HCEC 1CT (cell line): Measurements from ENCODE around the gene EVX2.
A peak's percentile ranks its signal among the peaks of the same experiment; 100 is the strongest.

Source experiments
- DNase-seq: peaks from one replicate; pipeline ENCODE4 v3.0.0-alpha.2; 2017

The EVX2 gene

DNA sequence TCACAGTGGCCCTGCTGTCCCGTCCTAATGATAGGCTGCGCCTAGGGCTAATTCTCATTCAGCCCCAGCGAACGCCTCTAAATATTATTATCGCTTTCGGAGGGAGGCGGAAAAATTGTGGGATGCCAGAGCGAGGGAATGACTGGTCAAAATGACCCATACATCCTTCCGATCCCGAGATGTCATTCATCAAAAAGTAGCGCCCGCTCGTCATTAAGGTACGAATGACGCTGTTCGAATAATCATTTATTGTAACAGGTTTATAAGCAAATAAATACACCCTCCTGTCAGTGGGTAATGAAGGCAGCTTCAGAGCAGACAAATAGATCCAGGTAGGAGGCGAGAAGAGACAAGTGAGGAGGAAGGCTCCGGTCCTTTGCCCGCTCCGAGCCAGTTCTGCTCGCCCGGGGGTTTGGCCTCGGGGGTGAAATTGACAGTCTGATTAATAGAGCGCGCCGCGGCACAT lies at the start of gene EVX2:
Gene EVX2, minus strand, starts transcription at position 167 of the 466 bp plus-strand sequence. CDS start 186 bp downstream, outside the sequence.
- DNase-seq: no peak

DNA sequence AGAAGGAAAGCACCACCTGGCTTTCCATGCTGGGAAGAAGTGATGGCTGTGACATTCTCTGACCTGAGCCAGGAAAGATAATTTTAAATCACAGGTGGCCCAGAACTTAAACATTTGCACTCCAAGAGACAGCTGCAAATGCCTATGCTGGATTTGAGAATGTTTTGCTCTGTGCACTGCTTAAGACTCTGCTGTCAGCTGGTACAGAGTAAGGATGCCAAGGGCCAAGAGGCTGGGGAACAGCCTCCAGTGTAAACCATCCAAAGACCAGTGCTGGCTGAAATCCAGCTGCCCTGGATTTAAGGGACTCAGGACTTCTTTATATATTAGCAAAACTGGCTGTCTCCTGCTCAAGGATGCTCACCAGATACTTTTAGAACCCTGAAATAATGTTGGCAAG lies 49.6 kb upstream of the EVX2 start:
- no peak for DNase-seq

DNA sequence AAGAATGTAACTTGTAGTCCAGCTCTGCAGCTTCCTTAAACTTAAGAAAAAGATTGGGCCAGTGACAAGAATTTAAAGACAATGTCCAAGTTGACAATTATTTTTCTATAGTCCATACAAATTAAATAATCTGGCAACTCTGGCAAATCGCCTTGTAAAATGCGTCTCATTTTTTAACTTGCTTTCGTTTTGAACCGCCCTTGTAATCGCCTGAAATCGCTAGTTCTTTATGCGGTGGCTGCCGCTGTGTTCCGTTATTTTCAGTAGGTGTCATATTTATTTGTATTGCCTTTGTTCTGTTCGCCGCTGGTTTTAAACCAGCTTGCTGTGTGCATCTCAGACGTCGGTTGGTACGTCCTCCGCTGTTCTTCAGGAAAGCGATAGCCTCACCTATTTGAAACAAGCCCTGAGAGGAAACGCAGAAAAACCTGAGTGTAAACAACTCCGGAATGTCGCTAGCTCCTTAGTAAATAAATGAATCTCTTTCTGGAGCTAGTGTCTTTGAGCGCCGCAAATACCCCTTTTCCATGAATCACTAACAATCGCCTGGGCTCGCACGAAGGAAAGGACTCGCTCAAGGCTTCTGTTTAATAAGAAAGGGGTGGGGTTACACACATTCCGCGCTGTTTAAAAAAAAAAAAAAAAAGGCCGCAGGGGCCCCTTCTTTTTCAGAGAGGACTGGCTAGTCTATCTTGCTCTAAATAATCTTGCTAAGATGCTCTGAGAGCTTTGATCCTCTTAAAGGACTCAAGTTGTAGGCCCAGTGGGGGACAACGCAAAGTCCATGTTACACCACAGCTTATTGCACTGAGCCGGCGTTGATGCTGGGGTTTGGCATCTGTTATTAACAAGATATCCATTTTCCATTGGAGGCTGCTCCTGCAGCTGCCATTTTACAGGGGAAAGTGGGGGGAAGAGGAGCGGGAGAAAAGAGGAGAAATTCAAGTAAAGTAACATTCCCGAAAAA lies 48.7 kb upstream of the EVX2 start:
- DNase-seq: peak; percentile 40

DNA sequence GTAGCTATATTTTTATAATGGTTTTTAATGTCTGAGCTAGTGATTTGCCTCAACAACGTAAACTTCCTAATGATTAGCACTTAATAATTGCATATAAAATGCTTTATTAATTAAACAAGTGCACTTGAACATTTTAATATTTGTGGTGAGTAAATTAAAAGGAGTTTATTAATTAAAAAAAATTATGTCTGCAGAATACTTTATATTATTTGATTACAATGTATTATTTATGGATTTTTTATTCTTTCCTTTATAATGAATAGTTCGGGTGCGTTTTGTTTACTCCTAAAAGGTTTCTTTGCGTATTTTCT lies 48.0 kb upstream of the EVX2 start:
- no peak for DNase-seq

DNA sequence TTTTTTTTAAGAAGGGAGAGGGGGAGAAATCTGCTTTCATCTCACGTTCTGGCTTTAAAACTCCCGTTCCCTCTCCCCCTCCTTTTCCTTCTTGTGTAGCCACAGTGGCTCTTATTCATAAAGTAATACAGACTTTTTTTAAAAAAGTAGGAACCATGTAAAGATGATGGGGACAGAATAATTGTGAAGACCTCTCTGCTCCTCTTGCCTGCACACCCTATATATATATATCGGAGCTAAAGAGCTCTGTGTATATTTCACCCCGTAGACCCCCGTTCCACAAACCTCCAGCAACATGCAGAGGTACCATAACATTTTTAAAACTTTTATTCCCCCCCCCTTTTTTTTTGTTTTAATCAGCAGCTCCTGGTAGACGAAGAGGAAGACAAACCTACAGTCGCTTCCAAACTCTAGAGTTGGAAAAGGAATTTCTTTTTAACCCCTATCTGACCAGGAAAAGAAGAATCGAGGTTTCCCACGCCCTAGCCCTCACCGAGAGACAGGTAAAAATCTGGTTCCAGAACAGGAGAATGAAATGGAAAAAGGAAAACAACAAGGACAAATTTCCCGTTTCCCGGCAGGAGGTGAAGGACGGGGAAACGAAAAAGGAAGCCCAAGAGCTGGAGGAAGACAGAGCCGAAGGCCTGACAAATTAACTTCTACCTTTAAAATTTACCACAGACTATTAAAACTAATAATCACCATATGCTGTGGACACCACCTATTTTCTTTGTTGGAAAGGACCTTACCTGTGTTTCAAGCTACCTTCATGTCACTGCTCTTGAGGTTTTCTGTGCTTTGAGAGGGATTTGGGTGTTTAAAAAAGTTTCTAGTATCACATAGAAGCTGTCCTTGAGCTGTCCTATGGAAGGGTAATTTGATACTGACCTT lies 47.4 kb upstream of the EVX2 start:
- DNase-seq: no peak

DNA sequence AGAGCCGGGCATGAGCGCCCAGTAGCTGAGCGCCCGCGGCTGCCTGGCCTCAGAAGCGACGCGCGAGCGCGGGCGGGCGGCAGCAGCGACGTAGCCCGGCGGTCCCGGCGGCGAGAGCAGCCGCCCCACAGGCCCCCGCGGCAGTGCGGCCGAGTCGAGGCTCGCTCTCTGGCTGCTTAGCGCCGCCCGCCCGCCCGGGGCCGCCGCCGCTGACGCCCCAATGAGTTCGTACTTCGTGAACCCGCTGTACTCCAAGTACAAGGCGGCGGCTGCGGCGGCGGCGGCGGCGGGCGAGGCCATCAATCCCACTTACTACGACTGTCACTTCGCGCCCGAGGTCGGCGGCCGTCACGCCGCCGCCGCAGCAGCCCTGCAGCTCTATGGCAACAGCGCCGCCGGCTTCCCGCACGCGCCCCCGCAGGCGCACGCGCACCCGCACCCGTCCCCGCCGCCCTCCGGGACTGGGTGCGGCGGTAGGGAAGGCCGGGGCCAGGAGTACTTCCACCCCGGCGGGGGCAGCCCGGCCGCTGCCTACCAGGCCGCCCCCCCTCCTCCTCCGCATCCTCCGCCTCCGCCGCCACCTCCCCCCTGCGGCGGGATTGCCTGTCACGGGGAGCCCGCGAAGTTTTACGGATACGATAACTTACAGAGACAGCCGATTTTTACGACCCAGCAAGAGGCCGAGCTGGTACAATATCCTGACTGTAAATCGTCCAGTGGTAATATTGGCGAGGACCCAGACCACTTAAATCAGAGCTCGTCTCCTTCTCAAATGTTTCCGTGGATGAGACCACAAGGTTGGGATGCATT lies 46.6 kb upstream of the EVX2 start:
- DNase-seq: peak; percentile 81

DNA sequence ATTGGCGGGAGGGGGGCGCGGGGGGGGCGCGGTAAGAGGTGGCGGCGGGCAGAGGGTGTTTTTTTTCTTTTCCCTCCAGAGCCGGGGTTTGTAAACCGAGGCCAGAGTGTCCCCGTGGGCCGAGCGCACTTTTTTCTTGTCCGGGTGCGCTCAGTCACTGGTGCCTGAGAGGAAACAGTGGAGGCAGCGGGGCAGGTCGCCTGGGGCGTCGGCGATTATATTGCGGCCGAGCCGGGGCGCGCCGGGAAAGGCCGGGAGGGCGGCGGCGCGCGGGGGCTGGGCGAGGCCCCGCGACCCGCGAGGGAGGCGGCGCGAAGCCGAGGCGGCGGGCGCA lies 46.0 kb upstream of the EVX2 start:
- DNase-seq: no peak

DNA sequence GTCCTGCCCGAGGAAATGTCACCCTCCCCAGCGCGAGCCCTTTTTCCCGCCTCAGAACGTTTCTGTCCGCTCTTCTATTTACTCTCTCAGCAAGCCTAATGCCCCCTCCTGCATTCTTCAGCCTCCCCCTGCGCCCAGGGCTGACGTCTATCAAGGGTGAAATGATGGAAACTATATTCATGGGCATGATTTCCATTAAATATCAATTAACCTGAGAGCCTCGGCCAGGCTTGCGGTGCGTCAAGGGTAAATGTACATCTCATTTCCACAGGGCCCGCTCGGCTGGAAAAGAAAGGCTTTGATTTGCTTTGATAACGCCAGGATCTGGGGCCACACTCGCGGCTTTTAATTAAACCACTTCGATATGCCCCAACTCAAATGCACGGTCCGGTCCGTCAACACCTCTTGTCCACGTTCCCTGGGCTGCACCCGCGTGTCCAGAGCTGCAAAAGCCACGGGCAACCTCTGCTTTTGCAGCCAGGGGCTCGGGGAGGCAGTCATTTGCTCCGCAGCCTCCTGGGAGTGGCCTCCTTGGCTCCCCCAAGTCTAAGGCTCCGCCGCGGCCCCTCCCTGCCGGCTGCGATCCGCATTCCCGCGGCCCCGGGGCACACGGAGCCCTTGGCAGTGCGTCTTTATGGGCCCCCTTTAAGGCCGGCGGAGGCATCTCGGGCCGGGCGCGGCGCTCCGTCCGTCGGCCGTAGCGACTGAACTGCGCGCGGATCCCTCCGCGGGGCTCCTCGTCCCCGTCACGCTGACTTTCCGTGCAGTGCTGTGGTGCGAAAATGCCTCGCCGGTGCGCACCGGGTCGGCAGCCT lies 45.4 kb upstream of the EVX2 start, which contains the start of gene HOXD8:
Gene HOXD8, plus strand, starts transcription at position 724 of the 815 bp plus-strand sequence. CDS start 662 bp downstream, outside the sequence.
- DNase-seq: peak; percentile 90

DNA sequence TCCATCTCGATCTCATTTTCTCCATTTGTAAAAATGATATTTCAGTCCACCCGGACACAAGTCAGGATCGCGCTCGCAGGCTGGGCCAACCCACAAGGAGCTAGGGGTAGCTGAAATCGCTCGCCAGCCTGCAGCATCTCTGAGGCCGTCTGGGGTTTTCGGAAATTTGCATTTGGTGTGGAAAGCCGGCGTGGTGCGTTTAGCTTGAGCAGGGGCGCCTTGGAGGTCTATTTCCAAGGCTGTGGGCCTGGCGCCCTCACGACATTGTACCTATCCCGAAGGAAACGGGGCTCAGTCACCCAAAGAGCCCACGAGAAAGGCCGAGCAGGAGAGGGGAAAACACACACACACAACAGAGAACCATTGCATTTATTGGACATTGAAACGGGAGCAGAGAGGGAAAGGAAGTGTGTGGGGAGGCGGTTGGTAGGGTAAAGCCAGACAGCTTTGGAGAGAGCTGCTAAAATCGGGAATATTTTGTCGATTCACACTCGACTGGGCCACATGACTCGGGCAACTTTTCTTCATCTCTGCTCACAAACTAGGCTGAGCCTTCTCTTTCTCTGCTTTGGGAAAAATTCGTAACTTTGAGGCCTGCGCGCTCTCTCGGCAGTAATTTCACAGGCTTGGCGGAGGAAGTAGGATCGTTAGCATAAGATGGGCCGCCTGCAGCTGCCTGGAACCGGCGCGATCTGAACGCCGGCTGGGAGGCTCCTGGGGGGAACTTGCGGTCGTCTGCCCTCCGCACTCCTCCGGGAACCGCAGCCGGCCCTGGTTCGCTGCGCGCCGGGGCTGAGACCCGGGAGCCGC lies 44.6 kb upstream of the EVX2 start:
- no peak for DNase-seq

DNA sequence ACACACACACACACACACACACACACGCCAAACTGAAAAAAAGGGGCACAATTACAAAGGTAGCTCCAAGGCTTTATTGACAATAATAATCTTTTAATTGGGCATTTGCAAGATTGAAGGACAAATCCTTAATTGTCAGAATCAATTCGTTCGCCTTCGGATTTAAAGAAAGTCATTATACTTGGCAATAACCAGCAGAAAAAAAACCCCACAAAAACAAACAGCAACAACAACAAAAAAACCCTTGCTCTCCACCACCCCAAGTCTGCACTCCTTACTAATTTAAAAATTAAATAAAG lies 44.0 kb upstream of the EVX2 start:
- DNase-seq: no peak

DNA sequence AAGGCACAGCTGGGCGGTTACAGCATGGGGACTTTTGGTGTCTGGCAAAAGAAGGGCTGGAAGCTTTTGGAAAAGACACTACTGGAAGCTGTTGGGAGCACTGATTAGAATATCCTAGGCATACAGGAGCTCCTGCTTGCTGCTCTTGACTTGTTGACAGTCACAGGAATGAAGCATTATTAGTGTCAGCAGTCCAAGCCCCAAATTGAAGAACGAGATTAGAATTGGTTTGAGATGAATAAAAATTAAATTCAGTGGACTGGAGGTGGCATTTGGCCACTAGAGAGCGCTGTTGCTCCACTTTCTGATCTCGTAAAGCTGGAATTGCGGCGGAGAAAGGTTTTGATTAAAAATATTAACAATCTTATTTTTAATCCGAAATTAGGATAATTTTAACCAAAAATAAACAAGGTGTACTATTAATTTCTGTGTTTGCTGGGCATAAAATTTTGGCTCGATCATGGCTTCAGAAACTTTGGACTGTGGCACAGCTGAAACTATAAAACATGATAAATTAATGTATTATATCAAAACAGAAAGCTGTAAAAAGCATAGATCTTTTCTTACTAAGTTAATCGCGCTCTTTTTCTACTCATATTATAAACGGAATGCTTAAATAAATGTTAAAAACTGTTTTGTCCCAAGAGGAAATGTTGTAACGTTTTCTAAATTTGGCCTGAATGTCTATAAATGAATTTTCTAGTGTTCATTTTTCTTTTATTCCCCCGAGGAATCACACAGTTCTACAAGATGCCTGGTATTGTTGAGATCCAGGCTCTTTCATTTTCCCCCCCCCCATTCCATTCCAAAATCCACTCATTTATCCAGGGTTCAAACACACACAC lies 43.4 kb upstream of the EVX2 start:
- DNase-seq: no peak

DNA sequence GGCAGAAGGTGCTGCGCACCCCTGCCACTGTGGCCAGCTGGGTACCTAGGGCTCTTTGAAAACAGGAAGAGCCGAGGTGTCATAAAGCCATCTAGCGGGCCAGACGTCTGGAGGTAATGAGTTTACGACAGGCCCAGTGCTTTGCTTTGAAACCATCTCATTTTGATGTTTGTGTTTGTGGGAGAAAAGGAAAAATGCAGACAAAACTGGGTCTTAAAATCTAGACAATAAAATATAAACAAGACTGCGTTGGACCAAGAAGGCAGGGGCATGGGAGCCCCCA lies 42.0 kb upstream of the EVX2 start:
- DNase-seq: no peak

DNA sequence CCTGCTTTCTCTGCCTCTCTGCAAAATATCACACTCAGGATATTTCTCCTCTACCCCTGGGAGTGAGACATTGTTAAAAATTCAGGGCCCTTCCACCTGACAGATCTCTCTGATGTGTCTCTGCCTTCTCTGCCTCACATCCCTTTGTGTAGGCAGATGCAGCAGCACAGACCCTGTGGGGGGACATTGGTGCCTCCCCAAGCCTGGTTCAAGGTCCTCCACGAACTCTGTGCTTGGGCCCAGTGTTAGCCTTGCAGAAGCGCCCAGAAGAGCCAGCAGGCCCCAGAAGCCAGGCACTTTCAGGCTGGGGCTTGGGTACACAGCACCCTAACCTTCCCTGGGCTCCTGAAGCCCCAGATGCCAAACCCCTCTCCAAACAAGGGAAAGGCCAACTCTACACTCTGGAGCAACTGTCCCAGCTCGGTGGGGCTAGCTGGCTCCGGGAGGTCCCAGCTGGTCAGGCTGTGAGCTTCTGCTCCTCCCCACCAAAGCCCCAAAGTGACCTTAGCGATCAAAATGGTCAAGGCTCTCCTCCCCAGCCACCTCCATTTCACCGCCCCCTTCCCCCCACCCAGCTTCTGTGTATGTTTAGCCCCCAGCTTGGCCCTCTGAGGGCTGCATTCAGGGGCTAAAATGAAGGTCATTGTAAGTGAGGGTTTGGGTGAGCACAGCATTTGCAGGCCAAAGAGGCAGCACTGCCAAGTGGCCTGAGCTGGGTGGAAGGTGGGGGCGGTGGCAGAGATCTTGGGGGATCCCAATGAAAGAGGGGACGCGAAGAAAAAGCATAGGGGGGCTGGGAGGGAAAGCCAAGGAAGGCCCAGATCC lies 41.4 kb upstream of the EVX2 start:
- no peak for DNase-seq

DNA sequence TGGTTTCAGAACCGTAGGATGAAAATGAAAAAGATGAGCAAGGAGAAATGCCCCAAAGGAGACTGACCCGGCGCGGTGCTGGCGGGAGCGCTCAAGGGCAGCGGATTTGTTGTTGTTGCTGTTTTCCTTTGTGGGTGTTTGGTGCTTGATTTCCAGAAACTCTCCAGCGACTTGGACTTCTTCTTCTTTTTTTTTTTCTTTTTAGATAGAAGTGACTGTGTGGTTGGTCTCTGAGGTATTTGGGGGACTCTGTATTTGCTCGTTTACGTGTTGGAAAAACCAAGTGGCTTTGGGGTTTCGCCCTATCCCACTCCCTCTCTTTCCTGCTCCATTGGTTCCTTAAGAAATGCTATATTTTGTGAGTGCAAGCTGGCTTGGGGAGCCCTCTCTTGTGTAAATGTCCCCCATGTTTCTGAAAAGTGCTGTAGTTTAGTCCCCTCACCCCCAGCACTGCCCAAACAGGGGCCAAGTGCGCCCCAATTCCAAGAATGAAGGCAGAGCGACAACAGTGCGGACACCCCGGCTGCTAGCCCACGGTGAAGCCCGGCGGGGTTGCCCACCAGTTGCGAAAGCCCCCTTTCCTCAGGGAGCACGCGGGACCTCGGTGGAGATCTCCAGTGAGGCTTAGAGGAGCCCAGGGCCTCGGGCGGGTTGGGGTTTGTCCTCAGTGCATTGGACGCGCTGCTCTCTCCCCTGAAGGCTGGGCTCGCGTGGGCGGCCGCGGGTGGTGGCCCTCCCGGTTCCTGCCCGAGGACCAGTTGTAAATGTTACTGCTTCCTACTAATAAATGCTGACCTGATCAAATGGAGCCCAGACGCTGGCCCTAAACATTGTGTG lies 40.6 kb upstream of the EVX2 start:
- no peak for DNase-seq

DNA sequence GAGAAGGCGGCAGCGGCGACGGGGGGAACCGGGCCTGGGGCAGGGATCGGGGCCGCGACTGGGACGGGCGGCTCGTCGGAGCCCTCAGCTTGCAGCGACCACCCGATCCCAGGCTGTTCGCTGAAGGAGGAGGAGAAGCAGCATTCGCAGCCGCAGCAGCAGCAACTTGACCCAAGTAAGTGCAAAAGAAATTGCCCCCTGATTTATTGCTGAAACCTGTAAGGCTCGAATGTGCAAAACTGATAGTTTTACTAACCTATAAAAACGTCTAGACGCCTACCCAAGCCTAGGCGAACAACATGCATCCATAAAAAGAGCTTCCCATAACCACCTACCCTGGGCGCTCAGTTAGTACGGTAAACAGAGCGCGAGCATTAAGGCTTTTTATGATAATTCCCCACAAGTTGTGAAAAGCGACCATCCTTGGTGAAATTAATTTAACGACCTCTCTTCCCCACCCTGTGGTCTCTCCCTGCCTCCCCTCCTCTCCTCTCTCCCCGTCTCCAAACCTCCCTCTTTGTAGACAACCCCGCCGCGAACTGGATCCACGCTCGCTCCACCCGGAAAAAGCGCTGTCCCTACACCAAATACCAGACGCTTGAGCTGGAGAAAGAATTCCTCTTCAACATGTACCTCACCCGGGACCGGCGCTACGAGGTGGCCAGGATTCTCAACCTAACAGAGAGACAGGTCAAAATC lies 39.8 kb upstream of the EVX2 start:
- DNase-seq: no peak

DNA sequence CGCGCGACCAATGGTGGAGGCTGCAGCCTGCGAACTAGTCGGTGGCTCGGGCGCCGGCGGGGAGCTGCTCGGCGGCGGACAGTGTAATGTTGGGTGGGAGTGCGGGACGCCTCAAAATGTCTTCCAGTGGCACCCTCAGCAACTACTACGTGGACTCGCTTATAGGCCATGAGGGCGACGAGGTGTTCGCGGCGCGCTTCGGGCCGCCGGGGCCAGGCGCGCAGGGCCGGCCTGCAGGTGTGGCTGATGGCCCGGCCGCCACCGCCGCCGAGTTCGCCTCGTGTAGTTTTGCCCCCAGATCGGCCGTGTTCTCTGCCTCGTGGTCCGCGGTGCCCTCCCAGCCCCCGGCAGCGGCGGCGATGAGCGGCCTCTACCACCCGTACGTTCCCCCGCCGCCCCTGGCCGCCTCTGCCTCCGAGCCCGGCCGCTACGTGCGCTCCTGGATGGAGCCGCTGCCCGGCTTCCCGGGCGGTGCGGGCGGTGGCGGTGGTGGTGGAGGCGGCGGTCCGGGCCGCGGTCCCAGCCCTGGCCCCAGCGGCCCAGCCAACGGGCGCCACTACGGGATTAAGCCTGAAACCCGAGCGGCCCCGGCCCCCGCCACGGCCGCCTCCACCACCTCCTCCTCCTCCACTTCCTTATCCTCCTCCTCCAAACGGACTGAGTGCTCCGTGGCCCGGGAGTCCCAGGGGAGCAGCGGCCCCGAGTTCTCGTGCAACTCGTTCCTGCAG lies 39.1 kb upstream of the EVX2 start, which contains the start of gene HOXD9:
Gene HOXD9, plus strand, starts transcription at position 37 of the 728 bp plus-strand sequence. Its CDS starts 50 bp downstream, at position 87.
- no peak for DNase-seq

DNA sequence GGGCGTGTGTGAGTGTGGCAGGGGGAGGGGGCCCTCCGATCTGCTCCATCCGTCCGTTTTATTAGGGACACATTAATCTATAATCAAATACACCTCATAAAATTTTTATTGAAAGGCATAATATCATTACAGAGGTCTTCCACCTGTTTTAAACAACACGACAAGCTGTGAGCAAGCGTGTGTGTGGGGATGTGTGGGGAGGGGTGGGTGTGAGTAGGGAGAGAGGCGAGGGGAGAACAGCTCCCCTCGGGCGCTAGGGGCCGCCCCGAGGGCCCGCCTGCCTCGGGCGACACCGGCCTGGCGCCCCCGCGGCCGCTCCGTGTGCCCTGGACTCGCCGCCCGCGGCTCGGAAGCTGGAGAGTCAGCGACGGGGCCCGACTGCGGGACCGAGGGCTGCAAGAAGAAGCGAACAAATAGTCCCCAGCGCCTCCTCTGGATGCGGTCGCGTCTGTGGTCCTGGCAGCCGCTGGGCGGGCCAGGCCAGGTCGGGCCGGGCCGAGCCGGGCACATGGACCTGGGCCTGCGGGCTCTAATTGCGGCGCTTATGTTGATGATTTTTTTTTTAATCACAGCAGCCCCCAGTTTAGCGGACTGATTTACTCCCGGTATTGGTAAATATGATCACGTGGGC lies 38.4 kb upstream of the EVX2 start:
- DNase-seq: no peak
